GM21390 (cell line): ENCODE results near the gene KMT5C.

ENCODE experiments used
- ATAC-seq: cut with Tn5 transposase; IDR thresholded peaks from one replicate; pipeline ENCODE4 v1.9.1; 2021; ENCODE audit not compliant: unreplicated experiment

Gene KMT5C

DNA sequence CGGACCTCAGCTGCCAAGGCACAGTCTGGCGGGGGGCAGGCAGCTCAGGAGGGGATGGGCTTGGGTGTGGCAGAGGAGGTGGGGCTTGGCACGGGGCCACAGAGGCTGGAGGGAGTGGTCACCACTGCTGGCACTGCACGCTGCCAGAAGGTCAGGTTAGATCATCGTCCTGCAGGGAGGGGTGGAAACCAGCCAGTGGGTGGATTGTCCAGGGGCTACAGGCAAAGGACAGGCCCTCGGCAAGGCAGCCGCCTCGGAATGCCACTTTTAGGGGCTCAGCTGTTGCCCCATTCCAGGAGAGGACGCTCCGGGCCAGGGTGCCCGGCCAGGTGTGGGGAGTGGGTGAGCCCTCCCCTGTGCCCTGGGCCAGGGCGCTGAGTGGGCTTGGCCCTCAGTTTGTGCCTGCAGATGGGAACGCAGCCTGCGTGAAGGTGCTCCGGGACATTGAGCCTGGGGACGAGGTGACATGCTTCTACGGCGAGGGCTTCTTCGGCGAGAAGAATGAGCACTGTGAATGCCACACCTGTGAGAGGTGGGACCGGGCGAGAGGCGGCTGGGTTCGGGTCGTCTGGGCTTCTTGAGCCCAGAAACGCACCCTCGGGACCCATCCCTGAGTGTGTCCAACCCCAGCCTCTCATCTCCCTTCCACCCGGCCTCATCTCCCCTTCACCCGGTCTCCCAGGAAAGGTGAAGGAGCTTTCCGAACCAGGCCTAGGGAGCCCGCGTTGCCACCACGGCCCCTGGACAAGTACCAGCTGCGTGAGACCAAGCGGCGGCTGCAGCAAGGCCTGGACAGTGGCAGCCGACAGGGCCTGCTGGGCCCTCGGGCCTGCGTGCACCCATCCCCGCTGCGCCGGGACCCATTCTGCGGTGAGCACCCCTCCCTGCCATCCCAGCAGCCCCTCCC lies 6.4 kb downstream of the KMT5C start:
- no peak for ATAC-seq

DNA sequence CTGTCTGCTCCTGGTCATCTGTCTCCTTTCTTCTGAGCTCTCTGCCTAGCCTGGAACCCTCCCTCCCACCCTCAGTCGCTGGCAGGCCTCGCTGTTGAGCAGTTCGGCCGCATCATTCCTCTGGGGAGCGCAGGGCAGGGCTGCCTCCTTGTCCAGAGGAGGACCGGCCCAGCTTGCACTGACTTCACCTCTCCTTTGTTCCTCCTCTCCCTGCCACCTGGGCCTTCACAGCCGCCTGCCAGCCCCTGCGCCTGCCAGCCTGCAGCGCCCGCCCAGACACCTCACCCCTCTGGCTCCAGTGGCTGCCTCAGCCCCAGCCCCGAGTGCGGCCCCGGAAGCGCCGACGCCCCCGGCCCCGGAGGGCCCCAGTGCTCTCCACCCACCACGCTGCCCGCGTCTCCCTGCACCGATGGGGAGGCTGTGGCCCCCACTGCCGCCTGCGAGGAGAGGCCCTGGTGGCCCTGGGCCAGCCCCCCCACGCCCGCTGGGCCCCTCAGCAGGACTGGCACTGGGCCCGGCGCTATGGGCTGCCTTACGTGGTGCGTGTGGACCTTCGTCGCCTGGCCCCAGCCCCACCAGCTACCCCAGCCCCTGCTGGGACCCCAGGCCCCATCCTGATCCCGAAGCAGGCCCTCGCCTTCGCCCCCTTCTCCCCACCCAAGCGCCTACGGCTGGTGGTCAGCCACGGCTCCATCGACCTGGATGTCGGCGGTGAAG lies 7.2 kb downstream of the KMT5C start:
- no peak for ATAC-seq

- no peak for ATAC-seq
Measured at GRCh38 chr19:55347442-55348009, 7.8 kb downstream of the KMT5C start.

GRCh38 chr19:55348317-55349034 lies 8.8 kb downstream of the KMT5C start:
- no peak for ATAC-seq

DNA sequence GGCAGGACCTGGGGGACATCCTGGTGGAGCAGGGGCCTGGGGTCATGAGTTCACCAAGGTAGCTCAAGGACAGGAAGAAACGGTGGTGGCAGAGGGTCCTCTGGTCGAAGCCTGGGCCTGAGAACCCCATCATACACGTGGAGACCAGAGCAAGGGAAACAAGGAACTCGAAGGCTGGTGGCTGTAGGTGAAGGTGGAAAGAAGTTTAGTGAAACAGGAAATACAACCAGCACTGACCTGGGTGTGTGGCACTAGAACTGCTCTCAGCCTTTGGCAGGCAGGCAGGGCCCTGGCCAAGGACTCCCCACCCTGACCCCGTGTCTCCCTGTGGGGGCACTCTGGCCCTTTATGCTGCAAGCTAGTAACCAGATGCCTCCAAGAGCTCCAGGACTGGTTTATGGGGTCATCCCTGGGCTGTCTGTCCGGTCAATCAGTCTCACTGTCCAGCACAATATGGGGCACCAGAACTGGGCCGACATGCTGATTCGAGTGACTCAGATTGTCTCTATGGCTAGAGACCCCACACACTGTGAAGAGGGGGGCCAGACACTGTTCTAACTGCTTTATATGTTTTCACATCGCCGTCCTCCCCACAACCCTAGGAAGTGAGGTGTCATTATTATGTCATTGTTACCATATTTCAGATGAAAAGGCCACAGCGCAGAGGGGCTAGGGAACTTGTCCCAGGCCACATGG lies 11.1 kb downstream of the KMT5C start:
- no peak for ATAC-seq

GRCh38 chr19:55352040-55352439 lies 12.4 kb downstream of the KMT5C start:
- no peak for ATAC-seq

DNA sequence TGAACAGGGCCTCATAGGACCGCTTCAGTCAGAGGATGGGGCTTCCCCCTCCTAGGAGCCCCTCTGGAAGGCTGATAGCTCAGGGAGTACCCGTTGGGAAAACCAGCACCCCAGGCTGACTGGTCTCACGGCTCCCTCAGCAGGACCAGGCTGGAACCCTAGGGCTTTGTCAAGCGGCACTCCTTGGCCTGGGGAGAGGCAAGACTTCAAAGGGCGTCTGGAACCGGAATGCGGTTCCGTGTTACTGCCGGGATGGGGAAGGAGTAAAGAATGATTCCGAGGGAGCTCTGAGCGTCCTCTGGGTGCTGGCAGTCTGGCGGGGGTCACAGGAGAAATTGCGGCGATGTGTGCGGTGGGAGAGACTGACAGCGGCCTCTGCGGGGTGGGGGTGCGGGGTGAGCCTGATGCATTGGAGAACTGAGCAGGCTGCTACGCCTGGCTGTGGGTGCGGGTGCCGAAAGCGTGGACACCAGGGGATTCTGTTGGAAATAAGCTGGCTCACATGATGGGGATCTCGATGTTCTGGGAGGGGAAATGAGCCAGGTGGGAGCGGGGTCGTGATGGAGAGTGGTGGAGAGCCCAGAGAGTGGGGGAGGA lies 13.0 kb downstream of the KMT5C start:
- no peak for ATAC-seq

DNA sequence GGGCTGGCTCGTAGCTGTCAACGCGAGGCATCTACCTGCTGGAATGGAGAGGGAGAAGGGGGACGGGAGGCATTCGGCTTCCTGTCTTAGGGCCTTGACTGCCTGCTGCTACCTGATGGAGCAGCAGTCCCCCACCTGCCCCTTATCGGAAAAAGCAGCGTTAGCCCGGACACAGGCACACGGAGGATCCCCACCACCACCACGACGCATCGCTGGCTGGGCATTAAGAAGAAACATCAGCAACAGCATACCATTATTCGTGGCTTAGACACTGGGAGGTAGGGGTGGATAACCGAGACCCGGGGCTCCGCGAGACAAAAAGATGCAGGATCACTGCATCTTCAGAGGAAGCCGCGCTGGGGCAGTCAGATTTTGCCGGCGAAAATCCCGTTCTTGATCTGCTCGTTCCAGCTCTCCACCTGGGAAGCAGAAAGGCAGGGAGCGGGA lies 13.7 kb downstream of the KMT5C start:
- ATAC-seq = no peak

DNA sequence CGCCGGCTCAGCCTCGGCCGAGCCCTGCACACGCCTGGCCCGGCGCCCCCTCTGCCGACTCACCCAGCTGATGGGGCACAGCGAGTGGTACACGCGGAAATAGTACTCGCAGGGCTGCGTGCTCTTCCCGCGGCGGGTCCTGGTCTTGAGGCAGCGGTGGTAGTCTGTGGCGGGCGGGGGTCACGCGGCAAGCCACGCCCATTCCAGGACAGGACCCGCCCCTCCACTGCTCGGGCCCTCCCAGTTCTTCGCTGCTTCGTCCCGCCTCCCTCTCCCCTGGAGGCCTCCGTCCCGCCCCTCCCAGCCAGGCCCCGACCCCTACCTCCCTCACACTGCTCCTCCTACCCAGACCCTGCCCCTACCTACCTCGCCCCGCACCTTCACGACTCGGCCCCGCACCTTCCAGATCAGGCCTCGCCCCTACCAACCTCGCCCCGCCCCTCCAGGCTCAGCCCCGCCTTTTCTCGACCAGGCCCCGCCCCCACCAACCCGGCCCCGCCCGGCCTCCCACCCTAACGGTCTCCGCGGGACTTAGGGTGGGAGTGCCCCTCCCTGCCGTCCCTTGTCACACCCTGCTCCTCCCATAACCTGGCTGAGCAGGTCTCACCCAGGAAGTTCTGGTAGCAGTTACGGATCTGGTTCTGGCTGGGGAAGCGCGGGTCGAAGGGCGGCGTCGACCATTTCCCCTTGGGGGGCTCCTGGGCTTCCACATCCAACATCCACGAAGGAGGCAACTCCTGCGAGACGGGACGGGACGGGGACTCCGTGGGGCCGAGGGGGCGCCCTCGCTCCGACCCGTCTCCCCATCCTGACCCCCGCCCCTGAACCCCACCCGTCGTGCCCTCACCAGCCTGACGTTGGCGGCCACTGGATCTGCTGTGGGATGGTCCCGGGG lies 14.4 kb downstream of the KMT5C start:
- no peak for ATAC-seq

- no peak for ATAC-seq
Measured at GRCh38 chr19:55354698-55355212, 15.1 kb downstream of the KMT5C start, which contains the start of gene COX6B2. TSS of gene COX6B2 (minus strand) at chr19:55354719. CDS start at chr19:55354521, 198 bp downstream.

DNA sequence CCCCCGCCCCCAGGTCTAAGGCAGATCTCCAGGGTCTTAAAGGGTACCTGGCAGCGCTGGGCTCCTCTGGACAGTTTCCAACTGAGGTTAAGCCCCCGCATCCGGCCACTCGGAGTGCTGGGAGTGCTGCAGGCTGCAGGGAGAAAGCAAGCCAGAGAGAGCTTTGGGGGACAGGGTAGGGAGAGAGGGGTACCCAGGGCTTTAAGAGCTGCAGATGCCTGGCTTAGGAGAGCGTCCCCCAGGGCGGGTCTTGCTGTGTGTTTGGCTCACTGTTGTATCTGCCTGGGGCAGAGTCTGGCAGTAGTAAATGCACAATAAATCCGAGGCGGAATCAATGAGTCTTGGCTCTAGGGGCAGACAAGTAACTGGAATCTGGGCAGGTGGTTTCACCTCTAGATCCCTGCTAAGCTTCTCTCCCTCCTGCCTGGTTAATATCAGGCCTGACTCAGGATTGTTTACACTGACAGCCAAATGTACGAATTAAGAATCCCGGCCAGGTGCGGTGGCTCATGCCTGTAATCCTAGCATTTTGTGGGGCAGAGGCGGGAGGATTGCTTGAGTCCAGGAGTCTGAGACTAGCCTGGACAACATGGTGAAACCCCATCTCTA lies 15.6 kb downstream of the KMT5C start:
- no peak for ATAC-seq

DNA sequence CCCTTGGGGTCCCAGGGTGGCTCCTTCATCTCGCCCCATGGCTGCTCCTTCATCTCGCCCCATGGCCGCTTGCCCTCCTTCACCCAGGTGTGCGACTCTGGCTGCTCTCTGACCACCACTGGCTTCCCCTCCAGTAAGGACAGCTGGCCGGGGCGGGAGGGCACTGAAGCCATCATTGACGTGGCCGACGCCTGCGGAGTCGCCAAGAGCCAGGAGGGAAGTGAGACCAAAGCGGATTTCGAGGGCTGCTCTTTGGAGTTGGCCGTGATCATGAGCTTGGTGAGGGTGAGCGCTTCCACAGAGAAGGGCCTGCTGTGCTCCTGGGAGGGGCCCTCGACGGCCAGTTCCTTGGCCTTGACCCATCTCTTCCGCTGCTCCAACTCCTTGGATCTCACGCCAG lies 18.8 kb downstream of the KMT5C start:
- ATAC-seq = no peak

GRCh38 chr19:55358943-55359908 lies 19.6 kb downstream of the KMT5C start:
- ATAC-seq = no peak

DNA sequence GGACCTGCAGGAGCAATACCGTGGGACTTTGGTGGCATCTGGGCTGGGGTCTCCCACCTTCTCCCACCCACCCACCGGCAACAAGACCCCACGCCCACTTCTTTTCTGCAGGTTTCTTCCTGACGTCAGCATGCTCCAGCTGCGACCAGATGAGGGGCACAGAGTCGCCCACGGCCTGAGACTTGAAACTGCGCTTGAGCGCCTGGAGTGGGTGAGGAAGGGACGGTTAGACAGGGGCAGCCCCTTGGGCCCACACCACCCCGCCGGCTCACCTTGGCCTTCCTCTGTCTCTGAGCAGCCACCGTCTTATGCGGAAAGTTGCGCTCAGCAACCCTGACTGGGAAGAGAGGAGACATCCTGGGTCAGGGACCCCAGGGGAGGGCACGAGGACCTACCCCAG lies 21.2 kb downstream of the KMT5C start:
- no peak for ATAC-seq

GRCh38 chr19:55362174-55362989 lies 22.7 kb downstream of the KMT5C start:
- no peak for ATAC-seq

- no peak for ATAC-seq
Measured at GRCh38 chr19:55362990-55363716, 23.5 kb downstream of the KMT5C start, which contains the start of gene GARIN5B. TSS of gene GARIN5B (minus strand) at chr19:55363260. CDS start at chr19:55363066, 194 bp downstream.
